Heart left ventricle (tissue), 16 donors: Measurements from ENCODE around the gene ST3GAL2. TPM values are rescaled to one million over a fixed set of nuclear protein-coding genes. Genes with fewer than 3 reads are reported as not detected.
A peak's percentile ranks its signal among the peaks of the same experiment; 100 is the strongest.

Experiments used
- ATAC-seq, 4 donors: fragments of 200-7000 bp; cut with Tn5 transposase; one replicate each; pipeline ENCODE4 v1.9.1; 2020 to 2022; ENCODE audit warnings: moderate library complexity in 4 of 4, mild to moderate bottlenecking in 3 of 4, moderate number of reproducible peaks in 1 of 4
- DNase-seq, 5 donors: peaks; one replicate each; pipeline ENCODE4 v3.0.0-alpha.2; 2020
- H3K27ac ChIP-seq, 12 donors: fragments of 200-600 bp; sonication (generic) in 4 of 12; one replicate each; pipeline versions ENCODE4 v1.5.0 to v1.8.0; 2016 to 2022; ENCODE audit warnings: mild to moderate bottlenecking in 2 of 12
- H3K27me3 ChIP-seq, 9 donors: fragments of 200-600 bp; sonication (generic) in 2 of 9; one replicate each; pipeline versions ENCODE4 v1.5.1 to v1.8.0; 2016 to 2022; ENCODE audit warnings: mild to moderate bottlenecking in 3 of 9
- H3K36me3 ChIP-seq, 9 donors: fragments of 200-600 bp; sonication (generic) in 2 of 9; one replicate each; pipeline versions ENCODE4 v1.5.0 to v1.8.0; 2018 to 2022; ENCODE audit warnings: mild to moderate bottlenecking in 2 of 9
- H3K4me1 ChIP-seq, 12 donors: fragments of 200-600 bp; sonication (generic) in 4 of 12; one replicate each; pipeline versions ENCODE4 v1.5.0 to v1.8.0; 2016 to 2022; ENCODE audit warnings: mild to moderate bottlenecking in 3 of 12
- H3K4me3 ChIP-seq, 12 donors: fragments of 200-600 bp; sonication (generic) in 4 of 12; one replicate each; pipeline versions ENCODE4 v1.5.0 to v1.8.0; 2017 to 2022; ENCODE audit warnings: mild to moderate bottlenecking in 9 of 12, moderate library complexity in 4 of 12
- H3K9me3 ChIP-seq, 12 donors: fragments of 200-600 bp; sonication (generic) in 4 of 12; one replicate each; pipeline versions ENCODE4 v1.5.0 to v1.8.0; 2016 to 2022; ENCODE audit warnings: mild to moderate bottlenecking in 1 of 12
- POLR2A ChIP-seq, 2 donors: fragments of 450-650 bp; IDR thresholded peaks; one replicate each; pipeline ENCODE4 v1.6.1; 2017; ENCODE audit warnings: antibody characterized with exemption in 2 of 2, mild to moderate bottlenecking in 2 of 2, moderate library complexity in 2 of 2
- WGBS, 4 donors: extraction: QIAGEN DNeasy Blood & Tissue Kit in 2 of 4; methylation state at CpG; one replicate each; pipeline versions ENCODE4 v1.1.5 to v1.1.7; 2013 to 2018; 5-methylcytosine and 5-hydroxymethylcytosine counted together
- intact Hi-C, 10 donors: fragments of 100-400 bp; cut with DNase I; formaldehyde crosslinking; loops; one replicate each; pipeline versions ENCODE4 v1.11.1 to v1.14.2; 2022
- polyA plus RNA-seq, 2 donors: library from polyadenylated mRNA; stranded (reverse); fragments of 200-250 nt; gene quantifications; one replicate each; pipeline ENCODE4 v1.2.3, GENCODE V29; 2013
- total RNA-seq, 9 donors: library from RNA; depleted of rRNA in 2 of 9; stranded (reverse); fragments of >200 nt in 2 of 9; fragmentation: NEBNext Ultra II Directional in 3 of 9; extraction: Animal tissue kit (Norgen Biotek cat#: 25700) in 3 of 9; gene quantifications; one replicate each; pipeline versions ENCODE4 v1.1.0 to v1.2.4, GENCODE V29; 2016 to 2023
- TF ChIP-seq, protein P1 (sequence below), 12 donors: fragments of 200-600 bp; sonication (generic) in 4 of 12; IDR thresholded peaks; one replicate each; pipeline versions ENCODE4 v1.5.0 to v1.8.0; 2018 to 2022; ENCODE audit warnings: antibody characterized with exemption in 12 of 12, mild to moderate bottlenecking in 5 of 12
- donor health status: ischemic (EF 13 %, LVEDD 7.1; RV severe dilation, severe dysfunction).
- donor health status: healthy with polysubstance abuse.
- donor health status: DM: no; HTN: yes; CAD: no.
- donor health status: DM: no; HTN: no; CAD: no.
- donor health status: ischemic (EF 25% LVEDD 6.9; RV normal size, moderate dysfunction).
- donor health status: ischemic (EF 25% LVEDD 5.7; RV mildly dilated, moderate dysfunction).
- donor health status: healthy.
- donor health status: DM: yes; HTN: yes; CAD: no.
- donor health status: ischemic (EF 35%, LVEDD 5.7; RV mildly dilated, moderate dysfunction).
- donor health status: nonischemic (EF 11% LVEDD 7.7; RV severe dilation, severe dysfunction).
- donor health status: DM: yes; HTN: yes; CAD: no.
- donor health status: PGD.
- donor health status: ischemic (EF 29% LVEDD 5.4; RV normal size, mild dysfunction).
- donor health status: nonischemic (EF 23%, LVEDD 6.1; RV moderate dilation, normal function).

The ST3GAL2 gene
- total and polyA plus RNA-seq, 11 donors = 8.4 to 44.6 (median 20.1) TPM

DNA sequence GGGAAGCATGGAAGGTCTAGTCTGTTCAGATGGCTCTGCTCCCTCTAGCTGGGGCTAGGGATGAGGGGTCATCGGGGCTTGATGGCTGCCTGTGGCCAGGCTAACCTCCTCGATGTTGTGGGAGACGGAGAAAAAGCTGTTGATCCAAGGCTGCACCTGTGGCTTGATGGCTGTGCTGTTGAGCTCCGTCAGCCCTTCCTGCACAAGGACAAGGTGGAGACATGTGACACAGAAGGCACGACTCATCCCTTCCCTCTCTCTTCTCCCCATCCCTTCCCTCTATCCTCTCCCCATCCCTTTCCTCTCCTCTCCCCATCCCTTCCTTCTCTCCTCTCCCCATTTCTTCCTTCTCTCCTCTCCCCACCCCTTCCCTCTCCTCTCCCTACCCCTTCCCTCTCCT is 43.7 kb upstream of the ST3GAL2 start:
- no peak overlapping the region for H3K27ac ChIP-seq
- WGBS, 4 donors = 83 to 94% (median 89%) methylated on average over 5 of the region's 5 CpGs

DNA sequence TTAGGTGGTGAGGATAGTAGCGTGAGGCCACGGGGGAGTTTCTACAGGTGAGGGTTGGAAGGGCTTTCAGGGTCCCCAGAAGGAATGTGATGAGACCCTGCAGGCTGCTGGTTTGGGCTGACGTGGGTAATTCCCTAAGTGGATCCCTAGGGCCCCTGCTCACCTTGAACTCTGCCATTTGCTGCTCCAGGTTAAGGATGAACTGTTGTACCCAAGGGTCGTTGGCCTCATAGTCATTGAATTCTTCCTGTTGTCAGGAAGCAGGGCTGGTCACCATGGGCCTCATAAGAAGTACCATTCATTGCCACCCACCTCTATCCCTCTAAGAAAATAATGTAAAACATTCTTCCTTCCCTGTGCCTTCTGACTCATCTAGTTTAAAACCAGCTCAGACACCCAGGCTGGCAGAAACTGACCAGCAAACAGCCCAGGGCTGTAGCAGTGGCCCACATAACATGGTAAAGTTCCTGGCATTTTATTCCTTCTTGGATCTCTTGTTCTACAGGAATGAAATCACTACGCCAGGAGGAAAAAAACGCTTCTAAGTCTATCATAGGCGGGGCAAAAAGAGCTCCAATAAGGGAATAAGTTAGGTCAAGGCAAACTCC is 43.1 kb upstream of the ST3GAL2 start:
- DNase-seq = peak in 1 of 5 donors; percentile 5
- TF ChIP-seq, protein P1, sequence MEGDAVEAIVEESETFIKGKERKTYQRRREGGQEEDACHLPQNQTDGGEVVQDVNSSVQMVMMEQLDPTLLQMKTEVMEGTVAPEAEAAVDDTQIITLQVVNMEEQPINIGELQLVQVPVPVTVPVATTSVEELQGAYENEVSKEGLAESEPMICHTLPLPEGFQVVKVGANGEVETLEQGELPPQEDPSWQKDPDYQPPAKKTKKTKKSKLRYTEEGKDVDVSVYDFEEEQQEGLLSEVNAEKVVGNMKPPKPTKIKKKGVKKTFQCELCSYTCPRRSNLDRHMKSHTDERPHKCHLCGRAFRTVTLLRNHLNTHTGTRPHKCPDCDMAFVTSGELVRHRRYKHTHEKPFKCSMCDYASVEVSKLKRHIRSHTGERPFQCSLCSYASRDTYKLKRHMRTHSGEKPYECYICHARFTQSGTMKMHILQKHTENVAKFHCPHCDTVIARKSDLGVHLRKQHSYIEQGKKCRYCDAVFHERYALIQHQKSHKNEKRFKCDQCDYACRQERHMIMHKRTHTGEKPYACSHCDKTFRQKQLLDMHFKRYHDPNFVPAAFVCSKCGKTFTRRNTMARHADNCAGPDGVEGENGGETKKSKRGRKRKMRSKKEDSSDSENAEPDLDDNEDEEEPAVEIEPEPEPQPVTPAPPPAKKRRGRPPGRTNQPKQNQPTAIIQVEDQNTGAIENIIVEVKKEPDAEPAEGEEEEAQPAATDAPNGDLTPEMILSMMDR (IDR thresholded peaks at IDR 0.05) = no peak
- TF ChIP-seq POLR2A (IDR thresholded peaks at IDR 0.05) = no peak
- no peak overlapping the region for H3K4me3 ChIP-seq
- intact Hi-C loops = no loop called here
- peaks cover 0 to 23% (median 19%) of the 10 kb centered on the region in 12 donors for H3K4me1 ChIP-seq
- H3K27me3 ChIP-seq = no peaks in the 10 kb centered on the region
- peaks cover 0 to 84% (median 73%) of the 10 kb centered on the region in 9 donors for H3K36me3 ChIP-seq
- no peak for ATAC-seq
- 89 to 93% (median 92%) methylated on average over 7 of the region's 7 CpGs for WGBS, 4 donors
- no peak overlapping the region for H3K27ac ChIP-seq
- no peaks in the 10 kb centered on the region for H3K9me3 ChIP-seq

More for the DNA sequence above, 43.7 kb upstream of the ST3GAL2 start:
- H3K9me3 ChIP-seq = no peaks in the 10 kb centered on the region
- DNase-seq (peak in 1 of 5 donors; percentile 12), ATAC-seq (no peak)
- intact Hi-C loops = no loop called here
- H3K36me3 ChIP-seq = peaks cover 0 to 89% (median 78%) of the 10 kb centered on the region in 9 donors
- peaks cover 0 to 23% (median 19%) of the 10 kb centered on the region in 12 donors for H3K4me1 ChIP-seq
- H3K4me3 ChIP-seq = no peak overlapping the region
- TF ChIP-seq, protein P1 (IDR thresholded peaks at IDR 0.05) = no peak
- TF ChIP-seq POLR2A (IDR thresholded peaks at IDR 0.05) = no peak
- no peaks in the 10 kb centered on the region for H3K27me3 ChIP-seq

DNA sequence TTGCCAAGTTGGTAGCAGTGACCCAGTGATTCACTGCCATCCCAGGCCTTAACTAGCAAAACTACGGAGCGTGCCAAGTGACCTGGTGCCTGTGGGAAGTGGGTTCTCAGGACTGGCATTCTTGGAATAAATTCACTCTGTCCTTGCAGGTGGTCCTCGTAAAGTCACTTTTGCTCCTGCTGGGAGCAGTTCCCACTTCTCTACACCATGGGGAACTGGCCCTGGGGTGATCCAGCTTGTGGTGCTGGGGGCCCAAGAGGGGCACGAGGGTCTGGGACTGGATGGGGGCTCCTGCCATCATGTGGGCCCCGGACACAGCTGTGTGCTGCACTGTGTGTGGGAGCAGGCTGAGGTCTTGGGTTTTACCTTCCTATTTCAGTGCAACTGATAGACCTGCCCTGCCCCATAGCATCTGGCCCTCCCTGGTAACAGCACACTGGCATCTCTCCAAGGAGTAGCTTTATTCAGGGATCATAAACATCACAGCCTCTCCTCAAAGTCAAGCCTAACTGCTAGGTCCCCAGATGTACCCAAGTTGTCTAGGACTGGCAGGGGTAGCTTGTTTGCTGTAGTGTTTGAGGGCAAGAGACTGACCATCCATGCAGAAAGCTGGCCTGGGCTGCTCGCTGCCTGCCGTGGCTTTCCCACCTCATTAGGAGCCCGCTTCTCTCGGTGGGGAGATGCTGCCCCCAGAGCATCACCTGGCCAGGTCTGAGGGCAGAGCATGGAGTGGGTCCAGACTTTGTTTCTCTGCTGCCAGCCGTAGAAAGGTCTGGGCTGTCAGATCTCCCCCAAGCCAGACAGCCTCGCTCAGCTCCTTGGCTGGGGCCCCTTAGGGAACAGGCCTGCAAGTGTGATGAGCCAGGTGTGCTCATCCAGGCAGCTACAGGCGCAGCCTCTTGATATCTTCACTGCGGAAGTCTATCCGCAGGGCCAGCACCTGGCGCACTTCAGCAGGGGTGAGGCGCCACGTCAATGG is 41.5 kb upstream of the ST3GAL2 start:
- intact Hi-C loops = no loop called here
- peak in 2 of 4 donors; percentile 7 to 9 for ATAC-seq

More for the DNA sequence above, 41.5 kb upstream of the ST3GAL2 start:
- peaks cover 0 to 78% (median 64%) of the 10 kb centered on the region in 9 donors for H3K36me3 ChIP-seq
- TF ChIP-seq, protein P1 (IDR thresholded peaks at IDR 0.05) = no peak
- no peak for TF ChIP-seq POLR2A (IDR thresholded peaks at IDR 0.05)
- peaks cover 0 to 32% (median 24%) of the 10 kb centered on the region in 12 donors for H3K4me1 ChIP-seq
- peak in 1 of 5 donors; percentile 43 for DNase-seq
- no peaks in the 10 kb centered on the region for H3K27me3 ChIP-seq
- H3K27ac ChIP-seq = peak overlapping the region in 7 of 12 donors; percentile 54 to 73 (median 67)
- H3K9me3 ChIP-seq = no peaks in the 10 kb centered on the region
- H3K4me3 ChIP-seq = no peak overlapping the region
- WGBS, 4 donors = 86 to 97% (median 91%) methylated on average over 12 to 17 of the region's 17 CpGs
